Measurements from ENCODE around the gene SSX7.
"Not testable (repeated sequence)": the region's sequence is repeated elsewhere in the genome, so short reads cannot be mapped to it uniquely, and the experiment has no call there.

SSX7 gene, protein sequence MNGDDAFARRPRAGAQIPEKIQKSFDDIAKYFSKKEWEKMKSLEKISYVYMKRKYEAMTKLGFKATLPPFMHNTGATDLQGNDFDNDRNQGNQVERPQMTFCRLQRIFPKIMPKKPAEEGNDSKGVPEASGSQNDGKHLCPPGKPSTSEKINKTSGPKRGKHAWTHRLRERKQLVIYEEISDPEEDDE

DNA sequence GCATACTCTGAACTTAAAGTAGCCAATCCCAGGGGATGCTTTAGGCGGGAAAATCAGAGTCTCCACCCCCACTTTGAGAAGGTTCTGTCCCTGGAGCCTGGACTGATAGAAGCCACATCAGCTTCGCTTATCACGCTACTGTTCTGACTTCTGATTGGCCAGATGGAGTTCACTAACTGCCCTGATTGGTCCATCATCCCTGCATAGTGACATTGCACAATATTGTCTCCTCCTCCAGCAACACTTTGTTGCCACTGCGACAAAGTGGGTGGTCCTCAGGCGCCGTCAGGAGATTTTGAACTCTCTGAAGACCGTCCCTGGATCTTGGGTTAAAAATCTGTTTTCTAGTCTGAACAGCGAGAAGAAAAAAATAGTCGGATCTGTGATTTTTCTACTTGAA, at the start of gene SSX7:
Gene SSX7, minus strand, starts transcription at position 101 of the 400 bp plus-strand sequence. CDS start 1,428 bp downstream, outside the sequence.
- not testable (repeated sequence) for H3K4me3 ChIP-seq; DNase-seq (ENCODE audit: low spot score); H3K27ac ChIP-seq

DNA sequence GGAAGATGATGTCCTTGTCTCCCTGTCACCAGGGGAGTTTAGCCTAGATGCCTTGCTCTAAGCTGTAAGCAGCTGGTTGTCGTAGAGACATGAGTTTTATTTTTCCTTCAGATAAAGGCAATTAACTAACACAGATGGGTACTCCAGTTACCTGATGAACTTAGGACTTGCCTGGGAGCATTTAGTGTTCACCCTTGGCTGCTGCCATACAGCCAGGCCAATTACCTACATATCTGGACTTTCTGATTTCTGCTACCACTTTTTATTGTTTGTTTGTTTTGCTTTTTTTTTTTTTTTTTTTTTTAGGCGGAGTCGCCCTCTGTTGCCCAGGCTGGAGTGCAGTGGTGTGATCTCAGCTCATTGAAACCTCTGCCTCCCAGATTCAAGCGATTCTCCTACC, 37.3 kb upstream of the SSX7 start:
- DNase-seq (ENCODE audit: low spot score); H3K27ac ChIP-seq; H3K4me3 ChIP-seq: not testable (repeated sequence)

DNA sequence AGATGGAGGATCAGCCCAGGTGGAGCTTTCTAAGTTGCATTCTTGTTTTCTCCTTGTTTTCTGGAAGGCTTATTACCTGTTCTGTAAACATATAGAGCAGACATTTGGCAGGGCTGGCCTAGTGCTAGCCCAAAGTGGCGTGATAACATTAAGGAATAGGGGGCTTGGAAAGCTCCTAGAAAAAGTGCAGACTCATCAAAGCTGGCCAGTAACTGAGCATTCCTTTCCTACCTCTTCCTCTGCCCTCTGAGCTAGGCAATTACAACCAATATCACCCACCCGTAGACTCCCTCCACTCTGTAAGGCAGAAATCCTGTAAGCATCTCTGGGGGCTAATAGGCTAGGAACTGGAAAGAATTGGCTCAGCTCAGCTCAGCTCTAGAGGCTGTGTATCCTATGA, 7.5 kb upstream of the SSX7 start:
- DNase-seq (ENCODE audit: low spot score); H3K4me3 ChIP-seq; H3K27ac ChIP-seq: not testable (repeated sequence)

DNA sequence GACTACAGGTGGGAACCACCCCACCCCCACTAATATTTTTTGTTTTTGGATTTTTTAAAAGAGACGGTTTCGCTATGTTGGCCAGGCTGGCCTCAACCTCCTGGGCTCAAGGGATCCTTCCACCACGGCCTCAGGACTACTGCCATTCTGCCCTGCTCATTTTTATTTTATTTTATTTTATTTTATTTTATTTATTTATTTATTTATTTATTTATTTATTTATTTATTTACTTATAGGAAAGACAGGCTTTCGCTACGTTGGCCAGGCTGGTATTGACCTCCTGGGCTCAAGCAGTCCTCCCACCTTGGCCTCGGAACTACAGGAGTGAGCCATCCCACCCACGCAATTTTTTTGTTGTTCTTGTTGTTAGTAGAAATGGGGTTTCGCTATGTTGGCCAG, 775 bp upstream of the SSX7 start:
- H3K4me3 ChIP-seq; H3K27ac ChIP-seq; DNase-seq (ENCODE audit: low spot score): not testable (repeated sequence)

DNA sequence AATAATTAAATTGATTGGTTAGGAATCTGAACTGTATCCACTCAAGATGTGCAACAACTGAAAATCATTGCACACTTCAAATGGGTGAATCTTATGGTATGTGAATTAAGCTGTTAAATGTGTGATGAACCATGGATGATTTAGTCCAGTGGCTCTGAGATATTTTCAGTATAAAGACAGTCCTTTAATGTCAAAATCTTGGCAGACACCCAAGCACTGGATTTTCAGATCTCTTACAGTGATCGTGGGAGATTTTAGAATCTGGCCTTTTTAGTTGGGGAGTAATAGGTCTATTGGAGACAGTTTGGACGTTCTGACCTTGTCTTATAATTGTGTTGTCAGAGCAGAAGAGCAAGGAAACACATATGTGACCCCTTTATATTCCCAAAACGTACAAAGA, 4.0 kb downstream of the SSX7 start:
- H3K4me3 ChIP-seq; H3K27ac ChIP-seq; DNase-seq (ENCODE audit: low spot score): not testable (repeated sequence)

DNA sequence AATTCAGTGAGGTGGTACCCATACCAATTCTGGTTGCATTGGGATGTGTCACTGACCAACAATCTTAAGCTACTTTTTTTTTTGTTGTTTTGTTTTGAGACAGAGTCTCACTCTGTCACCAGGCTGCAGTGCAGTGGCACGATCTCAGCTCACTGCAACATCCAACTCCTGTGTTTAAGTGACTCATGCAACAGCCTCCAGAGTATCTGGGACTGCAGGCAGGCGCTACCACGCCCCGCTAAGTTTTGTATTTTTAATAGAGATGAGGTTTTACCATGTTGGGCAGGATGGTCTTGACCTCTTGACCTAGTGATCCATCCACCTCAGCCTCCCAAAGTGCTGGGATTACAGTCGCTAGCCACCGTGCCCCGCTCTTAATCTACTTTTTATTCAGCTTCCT, 5.7 kb downstream of the SSX7 start:
- not testable (repeated sequence) for DNase-seq (ENCODE audit: low spot score); H3K4me3 ChIP-seq; H3K27ac ChIP-seq

DNA sequence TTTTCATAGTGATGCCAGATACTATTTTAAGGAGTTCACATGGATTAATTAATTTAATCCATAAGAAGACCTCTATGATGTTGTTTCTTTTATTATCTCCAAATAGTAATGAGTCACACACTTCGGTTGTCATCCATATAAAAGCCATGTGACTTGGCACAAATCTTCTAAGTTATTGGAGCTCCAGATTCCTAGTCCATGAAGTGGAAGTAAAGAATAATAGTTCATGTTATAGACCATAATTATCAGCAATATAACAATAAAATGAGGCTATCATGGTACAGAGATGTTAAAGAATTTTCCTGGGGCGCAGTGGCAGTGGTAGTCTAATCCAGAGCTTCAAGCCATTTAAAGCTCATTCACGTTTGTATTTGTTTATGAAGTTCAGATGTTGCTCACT, 26.2 kb downstream of the SSX7 start:
- not testable (repeated sequence) for H3K4me3 ChIP-seq; H3K27ac ChIP-seq; DNase-seq (ENCODE audit: low spot score)

DNA sequence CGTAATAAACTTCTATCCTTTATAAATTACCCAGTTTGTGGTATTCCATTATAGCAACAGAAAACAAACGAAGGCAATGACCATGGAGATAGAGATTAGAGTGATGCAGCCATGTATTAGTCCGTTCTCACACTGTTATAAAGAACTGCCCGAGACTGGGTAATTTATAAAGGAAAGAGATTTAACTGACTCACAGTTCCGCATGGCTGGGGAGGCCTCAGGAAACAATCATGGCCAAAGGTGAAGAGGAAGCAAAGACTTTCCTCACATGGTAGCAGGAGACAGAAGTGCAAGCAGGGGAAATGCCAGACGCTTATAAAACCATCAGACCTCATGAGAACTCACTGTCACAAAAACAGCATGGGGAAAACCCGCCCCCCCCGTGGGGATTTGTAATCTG, 34.0 kb downstream of the SSX7 start:
- not testable (repeated sequence) for H3K4me3 ChIP-seq; DNase-seq (ENCODE audit: low spot score); H3K27ac ChIP-seq

DNA sequence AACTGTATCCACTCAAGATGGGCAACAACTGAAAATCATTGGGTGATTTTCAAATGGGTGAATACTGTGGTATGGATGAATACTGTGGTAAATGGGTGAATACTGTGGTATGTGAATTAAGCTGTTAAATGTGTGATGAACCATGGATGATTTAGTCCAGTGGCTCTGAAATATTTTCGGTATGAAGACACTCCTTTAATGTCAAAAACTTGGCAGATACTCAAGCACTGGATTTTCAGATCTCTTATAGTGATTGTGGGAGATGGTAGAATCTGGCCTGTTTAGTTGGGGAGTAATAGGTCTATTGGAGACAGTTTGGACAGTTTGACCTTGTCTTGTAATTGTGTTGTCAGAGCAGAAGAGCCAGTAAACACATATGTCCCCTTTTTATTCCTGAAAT, 45.7 kb downstream of the SSX7 start:
- no peak for DNase-seq (ENCODE audit: low spot score)
- Histone ChIP-seq H3K4me3 (no peak overlapping the region), H3K27ac (no peak overlapping the region)
- TF ChIP-seq, protein P1, sequence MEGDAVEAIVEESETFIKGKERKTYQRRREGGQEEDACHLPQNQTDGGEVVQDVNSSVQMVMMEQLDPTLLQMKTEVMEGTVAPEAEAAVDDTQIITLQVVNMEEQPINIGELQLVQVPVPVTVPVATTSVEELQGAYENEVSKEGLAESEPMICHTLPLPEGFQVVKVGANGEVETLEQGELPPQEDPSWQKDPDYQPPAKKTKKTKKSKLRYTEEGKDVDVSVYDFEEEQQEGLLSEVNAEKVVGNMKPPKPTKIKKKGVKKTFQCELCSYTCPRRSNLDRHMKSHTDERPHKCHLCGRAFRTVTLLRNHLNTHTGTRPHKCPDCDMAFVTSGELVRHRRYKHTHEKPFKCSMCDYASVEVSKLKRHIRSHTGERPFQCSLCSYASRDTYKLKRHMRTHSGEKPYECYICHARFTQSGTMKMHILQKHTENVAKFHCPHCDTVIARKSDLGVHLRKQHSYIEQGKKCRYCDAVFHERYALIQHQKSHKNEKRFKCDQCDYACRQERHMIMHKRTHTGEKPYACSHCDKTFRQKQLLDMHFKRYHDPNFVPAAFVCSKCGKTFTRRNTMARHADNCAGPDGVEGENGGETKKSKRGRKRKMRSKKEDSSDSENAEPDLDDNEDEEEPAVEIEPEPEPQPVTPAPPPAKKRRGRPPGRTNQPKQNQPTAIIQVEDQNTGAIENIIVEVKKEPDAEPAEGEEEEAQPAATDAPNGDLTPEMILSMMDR (IDR thresholded peaks at IDR 0.05) = no peak

DNA sequence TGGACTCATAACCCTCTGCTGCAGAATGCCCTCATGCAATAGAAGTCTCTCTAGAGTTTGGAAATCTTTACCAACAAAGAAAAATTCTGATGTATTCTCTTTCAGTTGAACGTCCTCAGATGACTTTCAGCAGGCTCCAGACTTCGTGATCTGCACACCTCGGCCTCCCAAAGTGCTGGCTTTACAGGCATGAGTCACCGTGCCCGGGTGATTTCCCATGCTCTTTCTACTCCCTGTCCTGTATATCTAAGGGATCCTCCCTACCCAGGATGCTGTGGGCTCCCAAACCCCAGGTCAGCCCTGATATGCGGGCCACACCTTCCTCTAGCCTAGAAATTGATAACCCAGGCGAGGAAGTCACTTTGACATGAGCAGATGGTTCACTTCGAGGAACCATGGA, 51.5 kb downstream of the SSX7 start:
- DNase-seq (ENCODE audit: low spot score); H3K4me3 ChIP-seq; H3K27ac ChIP-seq: not testable (repeated sequence)

DNA sequence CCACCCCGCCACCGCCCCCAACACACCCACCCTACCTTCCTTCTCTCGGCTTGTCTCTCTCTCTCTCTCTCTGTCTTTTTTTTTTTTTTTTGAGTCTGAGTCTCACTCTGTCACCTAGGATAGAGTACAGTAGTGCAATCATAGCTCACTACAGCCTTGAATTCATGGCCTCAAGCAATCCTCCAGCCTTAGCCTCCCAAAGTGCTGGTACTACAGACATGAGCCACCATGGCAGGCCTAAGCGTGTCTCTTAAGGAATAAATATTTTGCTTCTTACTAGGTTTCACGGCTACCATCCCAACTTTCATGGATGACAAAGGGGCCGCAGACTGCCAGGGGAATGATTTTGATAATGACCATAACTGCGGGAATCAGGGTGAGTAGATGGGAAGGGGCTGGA, 55.8 kb downstream of the SSX7 start:
- H3K27ac ChIP-seq = no peak overlapping the region
- H3K4me3 ChIP-seq = no peak overlapping the region
- TF ChIP-seq, protein P1 (IDR thresholded peaks at IDR 0.05) = no peak
- DNase-seq (ENCODE audit: low spot score) = no peak

DNA sequence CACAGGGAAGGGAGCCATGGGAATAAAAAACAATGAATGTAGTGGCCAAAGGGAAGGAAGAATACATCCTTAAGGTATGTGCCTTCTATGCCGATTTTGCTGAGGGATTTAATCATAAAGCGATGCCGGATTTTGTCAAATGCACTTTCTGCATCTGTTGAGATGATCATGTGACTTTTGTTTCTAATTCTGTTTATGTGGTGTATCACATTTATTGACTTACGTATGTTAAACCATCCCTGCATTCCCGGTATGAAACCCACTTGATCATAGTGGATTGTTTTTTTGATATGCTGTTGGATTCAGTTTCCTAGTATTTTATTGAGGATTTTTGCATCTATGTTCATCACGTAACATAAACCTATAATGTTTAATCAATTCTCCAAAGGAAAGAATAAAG, 60.0 kb downstream of the SSX7 start:
- DNase-seq (ENCODE audit: low spot score) = no peak
- Histone ChIP-seq H3K4me3 (no peak overlapping the region), H3K27ac (no peak overlapping the region)
- TF ChIP-seq, protein P1 (IDR thresholded peaks at IDR 0.05) = no peak
